ENCODE data around the gene PKIG. TPM values are rescaled to one million over a fixed set of nuclear protein-coding genes. Genes with fewer than 3 reads are reported as not detected.

PKIG gene
- total and polyA plus RNA-seq, 10 of the 15 experiments (the other 5 are each of a cell fraction or from before 2014, with no cell fraction given): 5.7 to 82.3 (median 39.7) TPM

DNA sequence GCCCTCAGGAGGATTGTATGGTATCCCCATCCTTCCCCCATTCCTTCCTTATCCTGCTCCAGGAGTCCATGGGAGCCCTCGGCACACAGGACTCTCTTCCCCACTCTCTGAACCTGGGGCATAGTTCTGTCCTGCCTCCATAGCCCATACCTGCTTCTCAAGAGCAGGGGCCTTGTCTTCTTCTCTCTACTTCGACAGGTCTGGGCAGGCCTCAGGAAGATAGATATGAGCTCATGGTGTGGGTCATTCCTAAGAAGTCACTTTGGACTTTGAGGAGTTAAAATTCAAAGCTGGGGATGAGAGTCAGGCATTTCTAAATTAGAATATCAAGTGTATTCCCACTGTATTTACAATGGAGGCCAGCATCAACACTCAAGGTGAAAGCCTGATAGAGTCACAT, 77.6 kb downstream of the PKIG start (continued):
- TF ChIP-seq, protein P1, sequence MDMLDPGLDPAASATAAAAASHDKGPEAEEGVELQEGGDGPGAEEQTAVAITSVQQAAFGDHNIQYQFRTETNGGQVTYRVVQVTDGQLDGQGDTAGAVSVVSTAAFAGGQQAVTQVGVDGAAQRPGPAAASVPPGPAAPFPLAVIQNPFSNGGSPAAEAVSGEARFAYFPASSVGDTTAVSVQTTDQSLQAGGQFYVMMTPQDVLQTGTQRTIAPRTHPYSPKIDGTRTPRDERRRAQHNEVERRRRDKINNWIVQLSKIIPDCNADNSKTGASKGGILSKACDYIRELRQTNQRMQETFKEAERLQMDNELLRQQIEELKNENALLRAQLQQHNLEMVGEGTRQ (IDR thresholded peaks at IDR 0.05; ENCODE audit: borderline replicate concordance, low read depth, low read length): no peak
- TF ChIP-seq ZSCAN29 (IDR thresholded peaks at IDR 0.05) (no peak), EED (IDR thresholded peaks at IDR 0.05; ENCODE audit: low read depth) (no peak), CREB1 (IDR thresholded peaks at IDR 0.05; ENCODE audit: low read depth) (no peak), NRF1 (conservative IDR thresholded peaks at IDR 0.05; ENCODE audit: low read depth, low read length) (no peak), RB1 (IDR thresholded peaks at IDR 0.05; ENCODE audit: borderline replicate concordance) (no peak), SIN3A (IDR thresholded peaks at IDR 0.05; ENCODE audit: low read depth, low read length) (no peak)
- TF ChIP-seq, protein P2, sequence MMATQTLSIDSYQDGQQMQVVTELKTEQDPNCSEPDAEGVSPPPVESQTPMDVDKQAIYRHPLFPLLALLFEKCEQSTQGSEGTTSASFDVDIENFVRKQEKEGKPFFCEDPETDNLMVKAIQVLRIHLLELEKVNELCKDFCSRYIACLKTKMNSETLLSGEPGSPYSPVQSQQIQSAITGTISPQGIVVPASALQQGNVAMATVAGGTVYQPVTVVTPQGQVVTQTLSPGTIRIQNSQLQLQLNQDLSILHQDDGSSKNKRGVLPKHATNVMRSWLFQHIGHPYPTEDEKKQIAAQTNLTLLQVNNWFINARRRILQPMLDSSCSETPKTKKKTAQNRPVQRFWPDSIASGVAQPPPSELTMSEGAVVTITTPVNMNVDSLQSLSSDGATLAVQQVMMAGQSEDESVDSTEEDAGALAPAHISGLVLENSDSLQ (IDR thresholded peaks at IDR 0.05): no peak
- TF ChIP-seq, protein P3, sequence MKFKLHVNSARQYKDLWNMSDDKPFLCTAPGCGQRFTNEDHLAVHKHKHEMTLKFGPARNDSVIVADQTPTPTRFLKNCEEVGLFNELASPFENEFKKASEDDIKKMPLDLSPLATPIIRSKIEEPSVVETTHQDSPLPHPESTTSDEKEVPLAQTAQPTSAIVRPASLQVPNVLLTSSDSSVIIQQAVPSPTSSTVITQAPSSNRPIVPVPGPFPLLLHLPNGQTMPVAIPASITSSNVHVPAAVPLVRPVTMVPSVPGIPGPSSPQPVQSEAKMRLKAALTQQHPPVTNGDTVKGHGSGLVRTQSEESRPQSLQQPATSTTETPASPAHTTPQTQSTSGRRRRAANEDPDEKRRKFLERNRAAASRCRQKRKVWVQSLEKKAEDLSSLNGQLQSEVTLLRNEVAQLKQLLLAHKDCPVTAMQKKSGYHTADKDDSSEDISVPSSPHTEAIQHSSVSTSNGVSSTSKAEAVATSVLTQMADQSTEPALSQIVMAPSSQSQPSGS (IDR thresholded peaks at IDR 0.05; ENCODE audit: low read length): no peak

DNA sequence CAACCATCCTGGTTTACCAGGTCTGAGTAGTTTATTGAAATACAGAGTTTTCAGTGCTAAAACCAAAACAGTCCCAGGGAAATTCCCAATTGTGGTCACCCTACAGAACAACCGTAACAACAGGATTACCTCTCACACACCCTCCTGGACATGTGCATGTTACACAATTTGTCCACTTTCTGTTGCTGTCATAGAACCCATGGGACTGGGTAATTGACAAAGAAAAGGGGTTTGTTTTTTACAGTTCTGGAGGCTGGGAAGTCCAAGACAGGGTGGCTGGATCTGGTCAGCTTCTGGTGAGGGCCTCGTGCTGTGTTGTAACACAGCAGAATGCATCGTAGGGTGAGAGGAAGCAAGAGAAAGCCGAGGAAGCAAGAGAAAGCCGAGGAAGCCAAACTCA, 78.2 kb downstream of the PKIG start:
- ChIA-PET CTCF (no interaction called here), RAD21 (ENCODE audit: unreplicated experiment) (no interaction called here), SMC1A (ENCODE audit: uncharacterized antibody, unreplicated experiment) (interaction anchor here (1.0 kb wide), 1 partner anchor 23 kb away, joined by 3 read pairs; no protein-coding TSS in a partner anchor), POLR2A (no interaction called here)
- no TSS peak for BruUV-seq (replicated peaks)
- Histone ChIP-seq H3K4me2 (ENCODE audit: control insufficient read depth, insufficient read depth) (no peak overlapping the region), H3K36me3 (ENCODE audit: control insufficient read depth in 2 of 2, insufficient read depth in 2 of 2, low read length in 1 of 2) (no peaks in the 10 kb centered on the region), H3K27ac (ENCODE audit: control insufficient read depth, insufficient read depth) (no peak overlapping the region), H4K20me1 (ENCODE audit: control insufficient read depth, insufficient read depth) (no peaks in the 10 kb centered on the region), H3K9ac (ENCODE audit: control insufficient read depth, insufficient read depth, low read length) (no peak overlapping the region), H3K4me3 (no peak overlapping the region), H3K9me3 (replicated peaks; ENCODE audit: control insufficient read depth, insufficient read depth, low read length) (no peaks in the 10 kb centered on the region; the same call in 2 of the 3 replicates), H2AFZ (ENCODE audit: control insufficient read depth, low read depth, low read length) (peak overlapping the region; percentile 33; the same call in 1 of the 2 replicates), H3K27me3 (replicated peaks in 1 of 2; ENCODE audit: control insufficient read depth in 2 of 2, insufficient read depth in 2 of 2, low read length in 1 of 2) (no peaks in the 10 kb centered on the region), H3K79me2 (ENCODE audit: control insufficient read depth, insufficient read depth, low read length) (no peaks in the 10 kb centered on the region), H3K4me1 (ENCODE audit: control insufficient read depth, insufficient read depth, low read length) (no peaks in the 10 kb centered on the region; the same call in 1 of the 2 replicates)
- DNase-seq (ENCODE audit: low read depth, low spot score) (no peak), ATAC-seq (peak; percentile 79), FAIRE-seq (peak; percentile 23)
- intact Hi-C loops (cut with micrococcal nuclease; ENCODE audit: unreplicated experiment) (no loop called here), in situ Hi-C loops (cut with MboI) (no loop called here)
- 22% methylated on average over 5 of the region's 5 CpGs for WGBS (ENCODE audit: insufficient coverage, insufficient replicate concordance, low lambda C conversion rate, missing lambda C conversion rate)
- TF ChIP-seq JUNB (IDR thresholded peaks at IDR 0.05) (peak; percentile 11; the same call in 1 of the 2 replicates), POLR2A (IDR thresholded peaks at IDR 0.05; ENCODE audit: low read depth, low read length) (no peak), POLR2AphosphoS2 (IDR thresholded peaks at IDR 0.05; ENCODE audit: low read depth, low read length) (no peak), RUNX3 (IDR thresholded peaks at IDR 0.05; ENCODE audit: low read length) (peak; percentile 93), IRF4 (IDR thresholded peaks at IDR 0.05; ENCODE audit: low read depth, low read length) (0 out of 2 replicates have a peak, but pooled peaks have one; percentile 29), NFIC (IDR thresholded peaks at IDR 0.05; ENCODE audit: low read depth, low read length) (peak; percentile 38; the same call in 1 of the 2 replicates)
- TF ChIP-seq, protein P4, sequence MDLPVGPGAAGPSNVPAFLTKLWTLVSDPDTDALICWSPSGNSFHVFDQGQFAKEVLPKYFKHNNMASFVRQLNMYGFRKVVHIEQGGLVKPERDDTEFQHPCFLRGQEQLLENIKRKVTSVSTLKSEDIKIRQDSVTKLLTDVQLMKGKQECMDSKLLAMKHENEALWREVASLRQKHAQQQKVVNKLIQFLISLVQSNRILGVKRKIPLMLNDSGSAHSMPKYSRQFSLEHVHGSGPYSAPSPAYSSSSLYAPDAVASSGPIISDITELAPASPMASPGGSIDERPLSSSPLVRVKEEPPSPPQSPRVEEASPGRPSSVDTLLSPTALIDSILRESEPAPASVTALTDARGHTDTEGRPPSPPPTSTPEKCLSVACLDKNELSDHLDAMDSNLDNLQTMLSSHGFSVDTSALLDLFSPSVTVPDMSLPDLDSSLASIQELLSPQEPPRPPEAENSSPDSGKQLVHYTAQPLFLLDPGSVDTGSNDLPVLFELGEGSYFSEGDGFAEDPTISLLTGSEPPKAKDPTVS (IDR thresholded peaks at IDR 0.05; ENCODE audit: low read depth, low read length): no peak
- TF ChIP-seq, protein P5, sequence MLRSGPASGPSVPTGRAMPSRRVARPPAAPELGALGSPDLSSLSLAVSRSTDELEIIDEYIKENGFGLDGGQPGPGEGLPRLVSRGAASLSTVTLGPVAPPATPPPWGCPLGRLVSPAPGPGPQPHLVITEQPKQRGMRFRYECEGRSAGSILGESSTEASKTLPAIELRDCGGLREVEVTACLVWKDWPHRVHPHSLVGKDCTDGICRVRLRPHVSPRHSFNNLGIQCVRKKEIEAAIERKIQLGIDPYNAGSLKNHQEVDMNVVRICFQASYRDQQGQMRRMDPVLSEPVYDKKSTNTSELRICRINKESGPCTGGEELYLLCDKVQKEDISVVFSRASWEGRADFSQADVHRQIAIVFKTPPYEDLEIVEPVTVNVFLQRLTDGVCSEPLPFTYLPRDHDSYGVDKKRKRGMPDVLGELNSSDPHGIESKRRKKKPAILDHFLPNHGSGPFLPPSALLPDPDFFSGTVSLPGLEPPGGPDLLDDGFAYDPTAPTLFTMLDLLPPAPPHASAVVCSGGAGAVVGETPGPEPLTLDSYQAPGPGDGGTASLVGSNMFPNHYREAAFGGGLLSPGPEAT (IDR thresholded peaks at IDR 0.05; ENCODE audit: low read depth): 0 out of 2 replicates have a peak, but pooled peaks have one; percentile 13
